Osteoblast (primary cell): Measurements from ENCODE around the gene MARVELD3. TPM values are rescaled to one million over a fixed set of nuclear protein-coding genes. Genes with fewer than 3 reads are reported as not detected.

Source experiments
- DNase-seq: peaks from one replicate; pipeline ENCODE4 v3.0.0; 2011; ENCODE audit warnings: low spot score, mixed read lengths; ENCODE audit not compliant: insufficient read length; ENCODE audit errors: missing footprints
- H2AFZ ChIP-seq: 2 replicates; pipeline ENCODE4 v1.6.0; 2011; ENCODE audit warnings: mild to moderate bottlenecking, low read length
- H3K27ac ChIP-seq: 2 replicates; pipeline ENCODE4 v1.5.1; 2011; ENCODE audit warnings: mild to moderate bottlenecking, low read depth, low read length, moderate library complexity
- H3K27me3 ChIP-seq: 2 replicates; pipeline ENCODE4 v1.6.0; 2012; ENCODE audit warnings: mild to moderate bottlenecking, control low read depth, inconsistent platforms, low read length, moderate library complexity; ENCODE audit not compliant: insufficient read depth
- H3K36me3 ChIP-seq: 2 replicates; pipeline ENCODE4 v1.5.1; 2011; ENCODE audit warnings: mild to moderate bottlenecking, low read length, control low read depth, moderate library complexity; ENCODE audit not compliant: insufficient read depth
- H3K4me1 ChIP-seq: 2 replicates; pipeline ENCODE4 v1.5.1; 2011; ENCODE audit warnings: mild to moderate bottlenecking, low read length, control low read depth, moderate library complexity; ENCODE audit not compliant: insufficient read depth
- H3K4me2 ChIP-seq: 2 replicates; pipeline ENCODE4 v1.6.0; 2011; ENCODE audit warnings: mild to moderate bottlenecking, low read length; ENCODE audit not compliant: insufficient read depth
- H3K4me3 ChIP-seq: fragments of 200-600 bp; sonication (generic); 3 replicates; pipeline ENCODE4 v1.5.1; 2012; ENCODE audit warnings: mild to moderate bottlenecking, low read length, inconsistent platforms; ENCODE audit not compliant: insufficient read depth
- H3K79me2 ChIP-seq: 2 replicates; pipeline ENCODE4 v1.6.0; 2012; ENCODE audit warnings: mild to moderate bottlenecking, low read length, control low read depth, inconsistent platforms; ENCODE audit not compliant: insufficient read depth
- H3K9me3 ChIP-seq: 2 replicates; pipeline ENCODE4 v1.5.1; 2011; ENCODE audit warnings: low read depth, low read length, control low read depth
- H4K20me1 ChIP-seq: 2 replicates; pipeline ENCODE4 v1.6.0; 2012; ENCODE audit warnings: mild to moderate bottlenecking, low read length, control low read depth; ENCODE audit not compliant: insufficient read depth
- CTCF ChIP-seq: IDR thresholded peaks from 2 replicates; pipeline ENCODE4 v1.5.1; 2011; ENCODE audit warnings: mild to moderate bottlenecking, low read depth, low read length, moderate library complexity; ENCODE audit errors: extremely low read depth
- total RNA-seq: library from RNA; depleted of rRNA; stranded (reverse); fragments of >200 nt; gene quantifications from 2 replicates; pipeline ENCODE4 v1.2.3, GENCODE V29; 2012

Gene MARVELD3
- total RNA-seq, 1 donor = 0.36 TPM

DNA sequence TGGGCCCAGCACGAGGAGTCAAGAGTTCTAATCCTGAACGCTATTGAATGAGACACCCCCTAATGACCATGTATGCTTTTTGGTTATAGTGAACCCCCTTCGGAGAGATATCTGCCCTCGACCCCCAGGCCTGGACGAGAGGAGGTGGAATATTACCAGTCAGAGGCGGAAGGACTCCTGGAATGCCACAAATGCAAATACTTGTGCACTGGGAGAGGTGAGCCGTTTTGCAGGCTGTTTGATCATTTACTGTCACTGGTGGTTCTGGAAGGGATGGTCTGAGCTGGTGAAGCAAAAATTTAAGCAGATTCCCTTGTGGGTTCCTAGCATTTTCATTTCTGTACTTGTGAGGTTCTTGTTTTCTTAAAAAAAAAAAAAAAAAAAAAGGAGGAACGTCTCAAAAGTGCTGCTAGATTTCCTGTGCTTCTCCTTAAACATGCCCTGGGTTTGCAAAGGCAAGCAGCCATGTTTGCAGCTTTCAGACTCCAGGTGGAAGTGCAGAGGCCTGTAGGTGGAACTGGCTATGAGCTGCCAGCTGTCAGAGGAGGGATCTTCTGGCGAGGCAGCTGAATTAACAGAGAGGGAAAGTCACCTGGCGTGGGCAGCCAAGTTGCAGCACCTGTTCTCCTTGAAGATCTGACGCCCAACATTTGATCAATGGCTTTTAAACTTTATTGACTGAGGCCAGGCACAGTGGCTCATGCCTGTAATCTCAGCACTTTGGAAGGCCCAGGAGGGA lies 3.5 kb downstream of the MARVELD3 start:
- Histone ChIP-seq H3K27ac (no peak overlapping the region), H3K4me3 (no peak overlapping the region), H3K36me3 (no peaks in the 10 kb centered on the region), H3K4me1 (peaks cover 5% of the 10 kb centered on the region), H3K9me3 (no peaks in the 10 kb centered on the region), H2AFZ (no peak overlapping the region), H3K27me3 (peaks cover 33% of the 10 kb centered on the region), H3K4me2 (no peak overlapping the region), H3K79me2 (no peaks in the 10 kb centered on the region), H4K20me1 (no peaks in the 10 kb centered on the region)
- no peak for TF ChIP-seq CTCF
- no peak for DNase-seq

GRCh38 chr16:71630808-71631207 lies 4.8 kb downstream of the MARVELD3 start:
- Histone ChIP-seq H3K4me1 (peaks cover 5% of the 10 kb centered on the region), H3K27me3 (peaks cover 25% of the 10 kb centered on the region), H2AFZ (no peak overlapping the region), H3K79me2 (no peaks in the 10 kb centered on the region), H3K27ac (no peak overlapping the region), H4K20me1 (no peaks in the 10 kb centered on the region), H3K36me3 (no peaks in the 10 kb centered on the region), H3K4me2 (no peak overlapping the region), H3K9me3 (no peaks in the 10 kb centered on the region), H3K4me3 (no peak overlapping the region)
- no peak for TF ChIP-seq CTCF
- no peak for DNase-seq

GRCh38 chr16:71631776-71632175 lies 5.8 kb downstream of the MARVELD3 start:
- peaks cover 7% of the 10 kb centered on the region for H3K4me1 ChIP-seq
- no peak for TF ChIP-seq CTCF
- no peaks in the 10 kb centered on the region for H3K9me3 ChIP-seq
- no peaks in the 10 kb centered on the region for H3K79me2 ChIP-seq
- H4K20me1 ChIP-seq = no peaks in the 10 kb centered on the region
- peak overlapping the region; percentile 23 for H2AFZ ChIP-seq
- no peaks in the 10 kb centered on the region for H3K36me3 ChIP-seq
- H3K4me2 ChIP-seq = no peak overlapping the region
- H3K4me3 ChIP-seq = no peak overlapping the region
- no peak overlapping the region for H3K27ac ChIP-seq
- peaks cover 16% of the 10 kb centered on the region for H3K27me3 ChIP-seq
- DNase-seq = no peak

GRCh38 chr16:71635632-71636031 lies 9.6 kb downstream of the MARVELD3 start:
- peaks cover 15% of the 10 kb centered on the region for H3K4me1 ChIP-seq
- no peak for DNase-seq
- no peaks in the 10 kb centered on the region for H3K36me3 ChIP-seq
- no peaks in the 10 kb centered on the region for H3K79me2 ChIP-seq
- no peaks in the 10 kb centered on the region for H3K27me3 ChIP-seq
- no peak overlapping the region for H3K4me2 ChIP-seq
- no peaks in the 10 kb centered on the region for H3K9me3 ChIP-seq
- H2AFZ ChIP-seq = no peak overlapping the region
- H3K27ac ChIP-seq = no peak overlapping the region
- no peaks in the 10 kb centered on the region for H4K20me1 ChIP-seq
- no peak for TF ChIP-seq CTCF
- no peak overlapping the region for H3K4me3 ChIP-seq
